ENCODE results near the gene UCKL1. TPM values are rescaled to one million over a fixed set of nuclear protein-coding genes. Genes with fewer than 3 reads are reported as not detected.
A peak's percentile ranks its signal among the peaks of the same experiment; 100 is the strongest.

The UCKL1 gene
- total RNA-seq, 1 donor from 2014 or later: 130 TPM

- H3K36me3 Mint-ChIP-seq (ENCODE audit: unreplicated experiment): no peaks in the 10 kb centered on the region
- H3K4me1 Mint-ChIP-seq (ENCODE audit: low read depth, unreplicated experiment): peaks cover 8% of the 10 kb centered on the region
- H3K9me3 Mint-ChIP-seq (ENCODE audit: unreplicated experiment): peaks cover 7% of the 10 kb centered on the region
- H3K27me3 Mint-ChIP-seq (ENCODE audit: unreplicated experiment): peaks cover 14% of the 10 kb centered on the region
- TF ChIP-seq, protein P1, sequence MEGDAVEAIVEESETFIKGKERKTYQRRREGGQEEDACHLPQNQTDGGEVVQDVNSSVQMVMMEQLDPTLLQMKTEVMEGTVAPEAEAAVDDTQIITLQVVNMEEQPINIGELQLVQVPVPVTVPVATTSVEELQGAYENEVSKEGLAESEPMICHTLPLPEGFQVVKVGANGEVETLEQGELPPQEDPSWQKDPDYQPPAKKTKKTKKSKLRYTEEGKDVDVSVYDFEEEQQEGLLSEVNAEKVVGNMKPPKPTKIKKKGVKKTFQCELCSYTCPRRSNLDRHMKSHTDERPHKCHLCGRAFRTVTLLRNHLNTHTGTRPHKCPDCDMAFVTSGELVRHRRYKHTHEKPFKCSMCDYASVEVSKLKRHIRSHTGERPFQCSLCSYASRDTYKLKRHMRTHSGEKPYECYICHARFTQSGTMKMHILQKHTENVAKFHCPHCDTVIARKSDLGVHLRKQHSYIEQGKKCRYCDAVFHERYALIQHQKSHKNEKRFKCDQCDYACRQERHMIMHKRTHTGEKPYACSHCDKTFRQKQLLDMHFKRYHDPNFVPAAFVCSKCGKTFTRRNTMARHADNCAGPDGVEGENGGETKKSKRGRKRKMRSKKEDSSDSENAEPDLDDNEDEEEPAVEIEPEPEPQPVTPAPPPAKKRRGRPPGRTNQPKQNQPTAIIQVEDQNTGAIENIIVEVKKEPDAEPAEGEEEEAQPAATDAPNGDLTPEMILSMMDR (IDR thresholded peaks at IDR 0.05; ENCODE audit: partially characterized antibody, unreplicated experiment): peak; percentile 12
- H3K27ac Mint-ChIP-seq (ENCODE audit: unreplicated experiment): no peak within 1 kb of the TSS
- peak; percentile 62 for DNase-seq
- peak within 1 kb of the TSS; percentile 94 for H3K4me3 Mint-ChIP-seq (ENCODE audit: unreplicated experiment)
Measured at GRCh38 chr20:63979557-63980316, 23.5 kb upstream of the UCKL1 start, which contains the start of gene SAMD10. Gene SAMD10 (minus strand): TSS chr20:63979642. CDS start chr20:63979467, 175 bp downstream.

- peaks cover 7% of the 10 kb centered on the region for H3K9me3 Mint-ChIP-seq (ENCODE audit: unreplicated experiment)
- no peaks in the 10 kb centered on the region for H3K36me3 Mint-ChIP-seq (ENCODE audit: unreplicated experiment)
- H3K27ac Mint-ChIP-seq (ENCODE audit: unreplicated experiment): no peak overlapping the region
- H3K4me1 Mint-ChIP-seq (ENCODE audit: low read depth, unreplicated experiment): peaks cover 8% of the 10 kb centered on the region
- TF ChIP-seq, protein P1 (IDR thresholded peaks at IDR 0.05; ENCODE audit: partially characterized antibody, unreplicated experiment): no peak
- peak overlapping the region; percentile 61 for H3K4me3 Mint-ChIP-seq (ENCODE audit: unreplicated experiment)
- H3K27me3 Mint-ChIP-seq (ENCODE audit: unreplicated experiment): peaks cover 14% of the 10 kb centered on the region
- no peak for DNase-seq
Measured at GRCh38 chr20:63979229-63979556, 23.0 kb upstream of the UCKL1 start.

DNA sequence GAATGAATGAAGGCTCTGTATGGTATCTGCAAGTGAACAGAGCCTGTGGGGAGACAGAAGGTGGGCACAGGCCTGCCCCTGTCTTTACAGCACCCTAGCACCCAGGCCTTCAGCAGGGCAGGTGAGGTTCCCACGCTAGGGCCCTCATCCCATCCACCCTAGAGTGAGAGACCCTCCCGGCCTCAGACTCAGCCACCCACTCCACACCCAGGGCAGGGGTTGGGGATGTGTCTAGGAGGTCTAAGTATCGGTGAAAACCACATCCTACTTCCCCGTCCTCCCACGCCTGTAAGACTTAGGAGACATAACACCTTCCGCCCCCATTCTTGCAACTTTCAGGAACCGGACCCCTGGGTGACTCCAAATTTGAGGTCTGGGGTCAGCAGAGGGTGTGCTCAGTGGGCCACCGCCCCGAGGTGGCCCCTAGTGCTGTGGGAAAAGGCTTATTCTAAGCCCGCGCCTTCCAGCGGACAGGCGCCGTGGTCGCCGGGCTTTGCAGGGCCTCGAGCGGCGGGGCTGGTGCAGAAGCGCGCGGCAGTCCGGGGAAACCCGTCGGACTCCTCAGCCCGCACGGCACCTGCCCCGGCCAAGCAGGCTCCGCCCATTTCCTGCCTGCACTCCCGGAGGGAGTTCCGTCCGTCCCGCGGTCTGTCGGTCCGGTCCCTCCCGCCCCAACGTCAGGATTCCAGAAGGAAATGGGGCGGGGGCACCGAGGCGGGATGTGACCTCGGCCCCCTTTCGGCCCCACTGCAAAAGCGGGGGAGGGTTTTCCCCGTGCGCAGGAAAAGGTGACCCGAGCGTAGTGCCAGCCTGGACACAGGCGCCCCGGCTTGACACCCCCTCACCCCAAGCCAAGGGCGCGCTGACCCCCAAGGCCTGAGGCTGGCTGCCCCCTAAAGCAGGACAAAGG lies 22.4 kb upstream of the UCKL1 start:
- peaks cover 14% of the 10 kb centered on the region for H3K27me3 Mint-ChIP-seq (ENCODE audit: unreplicated experiment)
- peak overlapping the region; percentile 71 for H3K4me3 Mint-ChIP-seq (ENCODE audit: unreplicated experiment)
- H3K36me3 Mint-ChIP-seq (ENCODE audit: unreplicated experiment): no peaks in the 10 kb centered on the region
- H3K9me3 Mint-ChIP-seq (ENCODE audit: unreplicated experiment): peaks cover 8% of the 10 kb centered on the region
- no peak overlapping the region for H3K27ac Mint-ChIP-seq (ENCODE audit: unreplicated experiment)
- peak; percentile 58 for DNase-seq
- H3K4me1 Mint-ChIP-seq (ENCODE audit: low read depth, unreplicated experiment): peaks cover 8% of the 10 kb centered on the region
- TF ChIP-seq, protein P1 (IDR thresholded peaks at IDR 0.05; ENCODE audit: partially characterized antibody, unreplicated experiment): no peak

DNA sequence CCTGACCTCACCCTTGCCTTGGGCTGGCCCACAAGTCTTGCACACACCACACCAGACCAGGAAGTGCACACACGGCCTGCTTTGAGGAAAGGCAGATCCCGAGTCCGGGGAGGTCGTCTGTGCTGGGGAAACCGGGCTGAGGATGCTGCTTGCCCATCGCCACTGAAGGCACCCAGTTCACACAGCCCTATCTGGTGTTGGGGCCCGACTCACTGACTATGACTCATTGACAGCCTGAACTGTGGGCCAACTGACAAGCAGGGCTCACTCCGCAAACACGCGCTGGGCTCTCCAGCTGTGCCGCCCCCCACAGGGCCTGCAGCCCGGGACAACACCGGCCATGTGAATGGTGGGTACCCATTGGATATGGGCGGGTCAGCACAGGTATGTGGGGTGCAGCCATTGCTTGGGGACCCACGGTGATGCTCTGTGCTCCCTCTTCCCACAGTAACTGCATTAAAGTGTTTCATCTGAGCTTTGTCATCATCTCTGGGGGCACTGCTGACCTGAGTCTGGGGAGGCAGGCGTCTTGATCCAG lies 21.6 kb upstream of the UCKL1 start:
- no peaks in the 10 kb centered on the region for H3K36me3 Mint-ChIP-seq (ENCODE audit: unreplicated experiment)
- peaks cover 13% of the 10 kb centered on the region for H3K4me1 Mint-ChIP-seq (ENCODE audit: low read depth, unreplicated experiment)
- H3K27me3 Mint-ChIP-seq (ENCODE audit: unreplicated experiment): peaks cover 17% of the 10 kb centered on the region
- peaks cover 11% of the 10 kb centered on the region for H3K9me3 Mint-ChIP-seq (ENCODE audit: unreplicated experiment)
- peak overlapping the region; percentile 36 for H3K4me3 Mint-ChIP-seq (ENCODE audit: unreplicated experiment)
- DNase-seq: peak; percentile 14
- TF ChIP-seq, protein P1 (IDR thresholded peaks at IDR 0.05; ENCODE audit: partially characterized antibody, unreplicated experiment): no peak
- no peak overlapping the region for H3K27ac Mint-ChIP-seq (ENCODE audit: unreplicated experiment)

Data from glutamatergic neuron (in vitro differentiated cells).